Left cardiac atrium (tissue), 4 donors: ENCODE measurements around the gene ARSD. TPM values are rescaled to one million over a fixed set of nuclear protein-coding genes. Genes with fewer than 3 reads are reported as not detected.
"Not testable (repeated sequence)": the region's sequence is repeated elsewhere in the genome, so short reads cannot be mapped to it uniquely, and the experiment has no call there.

Experiments
- ATAC-seq, 2 donors: fragments of 200-7000 bp; cut with Tn5 transposase; one replicate each; pipeline ENCODE4 v1.9.1; 2020; ENCODE audit warnings: mild to moderate bottlenecking in 2 of 2, moderate library complexity in 2 of 2
- DNase-seq: peaks from one replicate; pipeline ENCODE4 v3.0.0-alpha.2; 2020
- intact Hi-C, 2 donors: fragments of 100-400 bp; cut with DNase I; formaldehyde crosslinking; loops; one replicate each; pipeline versions ENCODE4 v1.14.1 to v1.15.1; 2022 to 2023
- total RNA-seq, 2 donors: library from RNA; stranded (reverse); fragmentation: NEBNext Ultra II Directional; extraction: Animal tissue kit (Norgen Biotek cat#: 25700); gene quantifications; one replicate each; pipeline ENCODE4 v1.2.1, GENCODE V29; 2021
- donor health status: DM: no; HTN: yes; CAD: no.
- donor health status: DM: no; HTN: yes; CAD: no; lungs with severe emphysema.
- donor health status: DM: yes; HTN: yes; CAD: no.
- donor health status: Dilated cardiomyopathy.

The ARSD gene
- total RNA-seq, 2 donors from 2014 or later, result 8.1 to 10.6 TPM

DNA sequence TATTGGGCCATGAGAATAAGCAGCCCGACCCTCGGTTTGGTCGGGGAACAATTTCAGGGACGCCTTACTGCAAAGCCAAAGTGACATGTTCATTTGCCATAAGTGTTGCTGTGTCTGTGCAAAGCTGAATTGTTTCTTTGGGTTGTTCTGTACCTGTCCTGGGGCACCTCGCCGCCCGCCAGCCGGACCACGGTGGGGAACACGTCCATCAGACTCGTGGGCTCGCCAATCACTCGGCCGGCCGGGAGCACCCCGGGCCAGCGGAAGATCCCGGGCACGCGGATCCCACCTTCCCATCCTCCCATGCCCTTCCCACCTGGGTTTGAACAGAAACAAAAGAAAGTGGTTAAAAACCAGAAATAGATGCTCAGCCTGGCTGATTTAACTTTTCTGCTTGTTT, 8.8 kb upstream of the ARSD start:
- ATAC-seq, DNase-seq, intact Hi-C loops: not testable (repeated sequence)

DNA sequence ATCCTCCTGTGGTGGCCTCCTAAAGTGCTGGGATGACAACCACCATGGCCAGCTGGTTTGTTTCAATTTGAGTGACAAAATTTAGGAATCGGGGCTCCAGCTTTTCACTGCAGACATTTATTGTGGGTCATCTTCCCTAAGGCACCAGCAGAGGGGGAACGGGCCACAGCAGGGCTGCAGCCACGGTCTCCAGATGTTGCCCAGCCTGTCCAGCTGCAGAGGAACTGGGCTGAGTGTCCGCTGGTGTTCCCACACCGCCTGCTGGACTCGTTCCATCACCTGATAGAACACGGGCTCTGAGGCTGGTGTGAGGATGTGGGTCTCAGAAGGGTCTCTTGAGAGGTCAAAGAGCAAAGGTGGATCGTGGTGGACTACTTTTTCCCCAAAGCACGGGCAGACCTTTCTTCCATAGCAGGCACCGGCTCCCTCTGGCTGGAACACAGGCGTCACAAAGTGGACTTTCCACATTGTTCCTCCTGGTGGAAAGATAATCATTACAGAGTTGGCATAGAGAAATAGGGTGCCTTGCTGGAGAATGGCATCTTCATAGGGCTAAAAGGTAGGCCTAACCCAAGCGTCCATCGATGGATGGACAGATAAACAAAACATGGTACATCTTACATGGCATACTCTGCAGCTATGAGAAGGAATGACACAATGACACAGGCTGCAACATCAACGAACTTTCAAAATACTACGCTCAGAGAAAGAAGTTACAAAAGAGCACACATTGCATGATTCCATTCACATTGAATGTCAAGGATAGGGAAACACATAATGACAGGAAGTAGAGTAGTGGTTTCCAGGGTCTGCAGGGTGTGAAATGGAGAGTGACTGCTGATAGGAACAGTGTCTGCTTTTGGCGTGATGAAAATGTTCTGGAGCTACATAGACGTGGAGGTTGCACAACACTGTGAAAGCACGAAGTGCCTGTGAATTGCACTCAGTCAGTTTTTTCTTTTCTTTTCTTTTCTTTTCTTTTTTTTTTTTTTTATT, 5.9 kb upstream of the ARSD start:
- DNase-seq (no peak), ATAC-seq (no peak)
- intact Hi-C loops, result no loop called here

DNA sequence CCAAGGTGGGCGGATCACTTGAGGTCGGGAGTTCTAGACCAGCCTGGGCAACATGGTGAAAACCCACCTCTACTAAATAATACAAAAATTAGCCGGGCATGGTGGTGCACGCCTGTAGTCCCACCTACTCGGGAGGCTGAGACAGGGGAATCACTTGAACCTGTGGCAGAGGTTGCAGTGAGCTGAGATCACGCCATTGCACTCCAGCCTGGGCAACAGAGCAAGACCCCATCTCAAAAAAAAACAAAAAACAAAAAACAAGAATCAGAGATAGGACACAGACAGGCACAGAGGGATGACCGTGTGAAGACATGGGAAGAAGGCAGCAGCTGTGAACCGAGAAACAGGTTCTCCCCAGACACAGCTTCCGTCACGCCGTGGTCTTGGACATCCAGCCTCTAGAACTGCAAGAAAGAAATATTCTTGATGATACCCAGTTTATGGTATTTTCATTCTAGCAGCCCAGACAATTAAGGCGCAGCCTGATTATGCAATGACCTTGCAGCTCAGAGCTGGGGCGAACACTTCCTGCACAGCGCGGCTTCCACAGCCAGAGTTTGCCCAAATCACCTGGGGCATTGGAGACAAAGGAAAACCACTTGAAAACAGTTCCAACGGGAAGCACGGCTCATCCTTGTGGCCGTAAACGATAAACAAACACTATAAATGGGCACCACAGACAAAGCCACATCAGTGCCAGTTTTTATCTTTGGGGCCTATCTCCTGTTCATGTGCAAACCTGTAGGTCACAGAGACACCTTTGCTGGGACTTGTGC, 4.2 kb upstream of the ARSD start:
- ATAC-seq (no peak), DNase-seq (no peak)
- intact Hi-C loops, result no loop called here

DNA sequence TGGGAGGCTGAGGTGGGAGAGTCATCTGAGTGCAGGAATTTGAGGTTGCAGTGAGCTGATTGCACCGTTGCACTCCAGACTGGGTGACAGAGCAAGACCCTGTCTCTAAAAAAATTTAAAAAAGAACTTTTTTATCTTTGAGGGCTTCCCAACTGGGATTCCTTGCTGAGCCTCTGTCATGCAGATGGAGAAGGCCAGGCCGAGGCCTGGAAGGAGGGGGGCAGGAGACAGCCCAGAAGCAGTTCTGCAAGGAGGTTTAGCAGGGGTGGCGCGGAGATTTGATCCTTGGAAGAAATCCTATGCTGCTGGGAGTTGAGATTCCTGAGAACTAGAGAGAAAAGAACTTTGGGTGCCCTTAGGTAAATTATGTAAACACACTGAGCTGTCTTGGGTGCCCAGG, 2.5 kb upstream of the ARSD start:
- intact Hi-C loops, result no loop called here
- ATAC-seq (no peak), DNase-seq (no peak)

DNA sequence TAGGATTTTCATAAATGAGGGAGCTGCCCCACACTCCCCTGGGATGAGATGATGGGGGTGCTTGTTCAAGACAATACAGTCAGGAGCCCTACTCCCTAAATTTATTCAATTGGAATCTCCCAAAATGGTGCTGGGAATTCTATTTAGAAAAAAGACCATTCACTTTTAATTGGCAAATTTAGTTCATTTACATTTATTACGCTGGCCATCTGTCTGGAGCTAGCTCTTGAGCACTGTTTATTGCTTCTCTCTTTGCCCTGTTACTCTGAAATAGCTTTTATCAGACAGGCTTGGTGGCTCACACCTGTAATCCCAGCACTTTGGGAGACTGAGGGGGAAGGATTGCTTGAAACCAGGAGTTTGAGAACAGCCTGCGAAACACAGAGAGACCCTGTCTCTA, 2.0 kb upstream of the ARSD start:
- DNase-seq (no peak), ATAC-seq (no peak)
- intact Hi-C loops, result no loop called here

DNA sequence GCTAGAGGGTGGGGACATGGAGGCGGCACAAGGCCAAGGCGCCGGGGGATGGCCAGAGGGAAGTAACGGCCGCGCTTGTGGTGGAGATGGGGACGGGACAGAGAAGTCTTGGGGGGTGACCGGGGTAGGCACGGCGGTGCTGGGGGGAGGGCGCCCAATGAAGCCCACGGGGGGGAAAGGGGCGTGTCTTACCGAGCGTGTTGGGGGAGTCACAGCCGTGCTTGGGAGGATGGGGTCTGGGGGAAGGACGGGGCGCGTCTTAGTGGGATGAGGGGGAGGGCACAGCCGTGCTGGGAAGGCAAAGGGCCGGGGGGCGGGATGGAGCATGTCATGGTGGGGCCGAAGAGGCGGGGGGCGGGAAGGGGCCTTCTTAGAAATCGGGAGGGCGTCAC, 952 bp downstream of the ARSD start:
- DNase-seq (peak; percentile 69), ATAC-seq (peak; percentile 38 to 64)
- intact Hi-C loops, result no loop called here

DNA sequence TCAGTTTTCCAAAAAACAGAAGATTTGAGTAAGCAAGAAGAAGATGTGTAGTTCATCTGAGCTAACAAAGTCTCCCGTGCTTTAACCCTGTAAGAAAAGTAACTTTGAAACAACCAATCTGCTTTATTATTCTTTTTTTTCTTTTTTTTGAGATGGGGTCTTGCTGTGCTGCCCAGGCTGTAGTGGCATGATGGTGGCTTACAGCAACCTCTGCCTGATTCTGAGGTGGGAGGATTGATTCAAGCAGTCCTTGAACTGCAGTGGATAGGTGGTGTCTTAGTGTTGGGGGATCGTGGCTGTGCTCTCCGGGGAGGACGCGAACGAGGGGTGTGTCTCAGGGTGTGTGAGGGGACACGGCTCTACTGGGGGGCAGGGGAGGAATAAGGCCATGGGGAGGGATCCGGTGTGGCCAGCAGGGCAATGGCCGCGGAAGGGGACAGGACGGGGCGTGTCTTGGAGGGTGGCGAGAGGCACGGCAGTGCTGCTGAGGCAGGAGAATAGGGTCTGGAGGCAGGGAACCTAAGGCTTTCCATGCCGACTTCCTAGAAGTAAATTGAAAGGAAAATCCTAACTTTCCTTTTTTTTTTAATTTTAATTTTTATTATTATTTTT, 2.4 kb downstream of the ARSD start:
- ATAC-seq (no peak), DNase-seq (no peak)
- intact Hi-C loops, result no loop called here

DNA sequence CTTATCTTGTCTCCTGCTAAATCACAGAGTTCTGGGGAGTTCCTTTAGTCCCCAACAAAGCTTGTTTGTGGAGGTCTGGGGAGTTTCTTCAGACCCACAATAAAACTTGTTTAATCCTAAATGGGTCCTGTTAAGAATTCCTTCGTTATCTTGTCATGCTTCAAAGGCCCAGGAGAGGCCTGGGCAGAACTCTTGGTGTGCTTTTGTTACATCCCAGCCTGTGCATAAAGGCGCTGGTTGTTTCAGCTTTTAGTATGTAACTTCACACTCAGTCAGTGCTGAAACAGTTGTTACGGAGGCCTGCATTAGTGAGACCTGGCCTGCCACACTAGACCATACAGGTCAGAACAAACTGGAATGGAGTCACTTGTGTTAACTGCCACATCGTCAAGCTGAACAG, 2.9 kb downstream of the ARSD start:
- ATAC-seq, intact Hi-C loops: not testable (repeated sequence)

DNA sequence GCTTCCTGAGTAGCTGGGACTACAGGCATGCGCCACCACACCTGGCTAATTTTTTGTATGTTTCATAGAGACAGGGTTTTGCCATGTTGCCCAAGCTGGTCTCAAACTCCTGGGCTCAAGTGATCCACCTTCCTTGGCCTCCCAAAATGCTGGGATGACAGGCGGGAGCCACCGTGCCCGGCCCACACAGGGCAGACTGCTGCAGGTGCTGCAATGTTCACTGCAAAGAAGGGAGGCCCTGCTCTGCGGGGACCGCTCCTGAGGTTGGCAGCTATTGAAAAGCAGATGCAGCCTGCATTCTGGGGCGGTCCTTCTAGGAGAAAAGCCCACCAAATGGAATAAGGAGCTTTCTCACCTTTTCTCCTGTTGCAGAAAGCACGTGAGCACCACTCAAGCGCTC, 5.0 kb downstream of the ARSD start:
- DNase-seq, result no peak
- ATAC-seq, result no peak
- intact Hi-C loops, result no loop called here

More for the DNA sequence above, 2.9 kb downstream of the ARSD start:
- DNase-seq, result not testable (repeated sequence)

DNA sequence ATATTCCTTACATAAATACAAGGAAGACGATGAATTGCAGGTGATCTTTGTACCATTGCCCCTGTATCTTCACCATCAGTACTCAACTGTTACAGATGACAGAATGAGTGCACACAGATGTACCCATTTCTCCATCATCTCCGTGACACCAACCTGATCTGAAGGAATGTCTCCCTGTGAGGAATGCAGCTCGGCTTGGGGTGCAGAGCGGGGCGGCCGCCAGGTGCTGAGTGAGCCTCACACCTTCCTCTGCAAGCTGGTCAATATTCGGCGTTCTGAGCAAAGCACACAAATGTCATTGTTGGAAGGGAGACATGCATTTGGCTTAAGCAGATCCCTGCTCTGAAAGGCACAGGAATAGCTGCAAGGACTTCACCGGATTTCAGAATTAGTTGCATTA, 7.4 kb downstream of the ARSD start:
- no peak for ATAC-seq
- intact Hi-C loops, result no loop called here
- no peak for DNase-seq

DNA sequence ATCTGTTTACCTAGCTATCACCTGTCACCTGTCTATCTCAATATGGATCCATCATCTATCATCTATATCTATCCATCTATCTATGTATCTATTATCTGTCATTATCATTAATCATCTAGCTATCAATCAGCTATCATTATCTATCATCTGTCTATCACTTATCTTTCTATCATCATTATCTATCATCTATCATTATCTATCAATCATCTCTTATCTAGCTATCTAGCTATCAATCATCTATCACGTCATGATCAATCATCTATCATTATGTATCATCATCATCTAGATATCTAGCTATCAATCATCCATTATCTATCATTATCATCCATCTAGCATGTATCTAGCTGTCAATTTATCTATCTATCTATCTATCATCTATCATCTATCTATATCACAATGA, 7.9 kb downstream of the ARSD start:
- DNase-seq (no peak), ATAC-seq (no peak)
- intact Hi-C loops, result no loop called here

DNA sequence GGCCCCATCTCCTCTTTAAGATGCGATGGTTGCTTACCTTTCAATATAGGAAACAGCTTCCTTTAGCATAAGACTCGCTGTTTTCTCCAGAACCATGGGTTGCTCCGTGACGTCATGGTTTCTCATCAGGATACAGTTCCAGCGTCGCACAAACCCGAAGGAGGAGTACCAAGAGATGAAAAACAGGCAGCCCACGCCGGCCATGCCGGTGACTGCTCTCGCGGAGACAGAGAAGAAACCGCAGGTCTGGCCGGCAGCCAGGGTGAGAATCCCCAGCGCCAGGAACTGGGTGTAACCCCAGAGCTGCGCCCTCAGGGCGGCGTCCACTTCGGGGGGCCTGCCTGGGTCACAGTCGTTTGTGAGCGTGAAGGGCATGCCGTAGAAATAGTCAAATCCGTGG, 11.4 kb downstream of the ARSD start:
- no peak for ATAC-seq
- DNase-seq, result no peak
- intact Hi-C loops, result no loop called here

DNA sequence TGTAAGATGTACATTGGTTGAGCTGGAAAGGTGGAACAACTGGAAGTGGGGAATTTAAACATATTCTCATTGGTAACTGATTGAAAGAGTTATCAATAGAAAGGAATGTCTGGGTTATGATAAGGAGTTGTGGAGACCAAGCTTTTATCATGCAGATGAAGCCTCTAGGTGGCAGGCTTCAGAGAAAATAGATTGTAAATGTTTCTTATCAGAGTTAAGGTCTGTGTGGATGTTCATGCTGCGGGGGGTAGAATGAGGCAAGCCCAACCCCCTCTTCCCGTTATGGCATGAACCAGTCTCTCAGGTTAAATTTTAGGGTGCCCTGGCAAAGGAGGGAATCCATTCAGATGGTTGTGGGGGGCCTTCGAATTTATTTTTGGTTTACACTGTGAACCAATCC, 16.0 kb downstream of the ARSD start:
- intact Hi-C loops, result no loop called here
- no peak for ATAC-seq
- no peak for DNase-seq

DNA sequence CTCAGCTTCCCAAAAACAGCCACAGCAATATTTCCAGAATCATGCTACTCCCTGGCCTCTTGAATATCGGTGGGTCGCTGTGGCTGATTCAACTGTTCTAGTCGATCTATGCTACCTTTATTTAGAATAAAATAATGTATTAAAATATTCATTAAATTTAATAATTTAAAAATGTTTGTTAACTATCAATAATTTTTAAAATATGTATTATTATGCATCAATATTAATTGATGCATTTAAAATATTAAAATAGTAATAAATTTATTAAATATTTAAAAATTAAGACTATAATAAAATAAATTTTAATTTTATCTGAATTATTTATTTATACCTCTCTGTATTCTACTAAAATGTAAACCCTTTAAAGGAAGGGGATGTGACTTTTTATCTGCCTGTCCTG, 19.0 kb downstream of the ARSD start:
- intact Hi-C loops, result no loop called here
- ATAC-seq (no peak), DNase-seq (no peak)

DNA sequence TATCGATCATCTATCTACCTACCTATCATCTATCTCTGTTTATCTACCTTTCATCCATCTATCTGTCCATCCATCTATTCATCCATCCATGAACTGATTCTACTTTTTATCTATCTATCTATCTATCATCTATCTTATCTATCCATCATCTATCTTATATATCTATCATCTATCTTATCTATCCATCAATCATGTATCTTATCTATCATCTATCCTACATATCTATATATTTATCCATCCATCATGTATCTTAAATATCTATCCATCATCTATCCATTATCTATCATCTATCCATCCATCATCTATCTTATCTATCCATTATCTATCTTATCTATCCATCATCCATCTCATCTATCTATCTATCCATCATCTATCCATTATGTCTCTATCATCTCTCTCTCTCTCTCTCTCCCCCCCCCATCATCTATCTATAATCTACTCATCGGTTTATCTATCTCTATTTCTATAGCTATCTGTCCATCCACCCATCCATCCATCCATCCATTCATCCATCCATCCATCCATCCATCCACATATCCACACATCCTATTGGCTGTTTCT, 20.9 kb downstream of the ARSD start:
- intact Hi-C loops, result no loop called here
- DNase-seq (no peak), ATAC-seq (no peak)

DNA sequence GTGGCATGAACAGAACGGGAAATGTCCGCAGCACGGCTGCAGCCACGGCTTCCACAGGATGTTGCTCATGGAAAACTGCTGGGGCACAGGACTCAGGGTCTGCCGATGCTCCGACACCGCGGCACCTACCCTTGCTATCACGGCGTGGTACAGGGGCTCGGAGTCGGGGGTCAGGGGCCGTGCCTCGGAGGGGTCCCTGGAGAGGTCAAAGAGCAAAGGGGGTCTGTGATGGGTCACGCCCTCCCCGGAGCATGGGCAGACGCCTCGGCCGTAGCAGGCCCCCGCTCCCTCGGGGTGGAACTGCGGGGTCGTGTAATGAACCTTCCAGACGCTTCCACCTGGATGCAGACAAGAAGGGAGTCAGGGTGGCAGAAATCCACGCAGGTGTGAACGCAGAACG, 21.8 kb downstream of the ARSD start:
- ATAC-seq (no peak), DNase-seq (no peak)
- intact Hi-C loops, result no loop called here

DNA sequence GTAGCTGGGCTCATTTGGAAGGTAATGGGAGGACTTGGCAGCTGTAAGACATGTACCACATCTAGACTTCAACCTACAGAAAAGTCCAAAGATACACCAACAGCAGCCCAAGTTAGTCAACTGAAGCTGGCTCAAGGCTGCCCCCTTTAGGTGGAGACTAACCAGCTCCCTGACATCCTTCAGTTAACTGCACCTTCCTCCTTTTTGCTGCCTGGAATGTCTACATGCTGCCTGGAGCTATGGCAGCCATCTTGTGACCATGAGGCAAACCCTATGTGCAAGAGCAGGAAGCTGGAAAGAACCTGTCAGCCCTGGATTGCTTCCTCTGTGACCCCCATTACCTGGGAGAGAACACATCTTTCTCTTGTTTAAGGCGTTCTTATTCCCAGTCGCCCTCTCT, 25.8 kb downstream of the ARSD start:
- ATAC-seq, result no peak
- DNase-seq, result no peak
- intact Hi-C loops, result no loop called here

DNA sequence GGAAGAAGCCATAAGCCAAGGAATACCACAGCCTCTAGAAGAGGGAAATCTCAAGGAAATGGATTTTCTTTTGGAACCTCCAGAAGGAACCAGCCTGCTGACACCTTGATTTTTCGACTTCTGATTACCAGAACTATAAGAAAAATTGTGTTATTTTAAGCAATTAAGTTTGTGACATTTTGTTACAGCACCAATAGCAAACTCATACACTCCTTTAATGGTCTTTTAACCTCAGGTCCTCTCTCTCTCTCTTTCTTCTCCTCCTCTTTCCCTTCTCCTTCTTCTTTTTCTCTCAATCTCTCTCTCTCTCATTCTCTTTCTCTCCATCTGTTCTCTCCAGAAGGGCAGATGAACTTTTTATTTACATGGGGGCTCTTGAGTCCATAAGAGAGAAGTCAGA, 26.3 kb downstream of the ARSD start:
- DNase-seq (no peak), ATAC-seq (no peak)
- intact Hi-C loops, result no loop called here

DNA sequence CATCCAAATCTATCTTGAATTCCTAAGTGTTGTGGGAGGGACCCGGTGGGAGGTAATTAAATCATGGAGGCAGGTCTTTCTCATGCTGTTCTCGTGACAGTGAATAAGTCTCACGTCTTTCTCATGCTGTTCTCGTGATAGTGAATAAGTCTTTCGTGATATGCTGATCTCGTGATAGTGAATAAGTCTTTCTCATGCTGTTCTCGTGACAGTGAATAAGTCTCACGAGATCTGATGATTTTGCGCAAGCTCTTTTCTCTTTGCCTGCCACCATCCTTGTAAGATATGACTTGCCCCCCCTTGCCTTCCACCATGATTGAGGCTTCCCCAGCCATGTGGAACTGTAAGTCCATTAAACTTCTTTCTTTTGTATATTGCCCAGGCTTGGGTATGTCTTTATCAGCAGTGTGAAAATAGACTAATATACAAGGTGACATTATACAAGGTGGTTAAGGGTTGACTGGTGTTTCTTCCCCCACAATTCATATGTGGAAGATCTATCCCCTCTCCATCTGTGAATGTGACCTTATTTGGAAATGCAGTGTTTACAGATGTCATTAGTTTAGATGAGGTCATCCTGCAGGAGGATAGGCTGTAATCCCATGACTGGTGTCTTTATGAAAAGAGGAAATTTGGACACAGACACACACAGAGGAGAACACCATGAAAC, 27.6 kb downstream of the ARSD start:
- intact Hi-C loops, result no loop called here
- no peak for DNase-seq
- no peak for ATAC-seq
